MM.1S (cell line): ENCODE measurements around the gene NMD3.

Source experiments
- EZH2 ChIP-seq: fragments of 300-600 bp; sonication (generic); optimal IDR thresholded peaks from 2 replicates; pipeline ENCODE3; 2017; ENCODE audit warnings: low read depth, mild to moderate bottlenecking, antibody characterized with exemption, low read length, mixed read lengths
- EZH2phosphoT487 ChIP-seq: fragments of 300-600 bp; sonication (generic); IDR thresholded peaks from 2 replicates; pipeline ENCODE4 v1.6.1; 2018; ENCODE audit warnings: antibody characterized with exemption, low read length
- TF ChIP-seq, protein P1 (sequence below): fragments of 300-600 bp; sonication (generic); IDR thresholded peaks from 2 replicates; pipeline ENCODE4 v1.5.1; 2016; ENCODE audit warnings: antibody characterized with exemption, low read length, mixed read lengths

DNA sequence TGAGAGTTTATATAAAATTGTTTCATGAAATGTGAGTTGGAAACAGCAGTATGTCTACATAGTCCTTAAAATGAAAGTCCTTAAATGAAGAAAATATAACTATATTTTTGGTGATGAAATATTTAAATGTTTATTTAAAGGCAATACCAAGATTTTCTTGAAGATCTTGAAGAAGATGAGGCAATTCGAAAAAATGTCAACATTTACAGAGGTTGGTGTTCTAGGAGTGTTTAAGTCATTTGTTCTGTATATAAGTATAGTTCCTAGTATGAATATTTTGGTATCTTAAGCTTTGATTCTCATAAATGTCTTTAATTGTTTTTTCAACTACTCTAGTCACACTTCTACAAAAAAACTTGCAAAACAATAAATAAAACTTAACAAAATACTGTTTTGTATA is 29.0 kb downstream of the NMD3 start:
- TF ChIP-seq, protein P1, sequence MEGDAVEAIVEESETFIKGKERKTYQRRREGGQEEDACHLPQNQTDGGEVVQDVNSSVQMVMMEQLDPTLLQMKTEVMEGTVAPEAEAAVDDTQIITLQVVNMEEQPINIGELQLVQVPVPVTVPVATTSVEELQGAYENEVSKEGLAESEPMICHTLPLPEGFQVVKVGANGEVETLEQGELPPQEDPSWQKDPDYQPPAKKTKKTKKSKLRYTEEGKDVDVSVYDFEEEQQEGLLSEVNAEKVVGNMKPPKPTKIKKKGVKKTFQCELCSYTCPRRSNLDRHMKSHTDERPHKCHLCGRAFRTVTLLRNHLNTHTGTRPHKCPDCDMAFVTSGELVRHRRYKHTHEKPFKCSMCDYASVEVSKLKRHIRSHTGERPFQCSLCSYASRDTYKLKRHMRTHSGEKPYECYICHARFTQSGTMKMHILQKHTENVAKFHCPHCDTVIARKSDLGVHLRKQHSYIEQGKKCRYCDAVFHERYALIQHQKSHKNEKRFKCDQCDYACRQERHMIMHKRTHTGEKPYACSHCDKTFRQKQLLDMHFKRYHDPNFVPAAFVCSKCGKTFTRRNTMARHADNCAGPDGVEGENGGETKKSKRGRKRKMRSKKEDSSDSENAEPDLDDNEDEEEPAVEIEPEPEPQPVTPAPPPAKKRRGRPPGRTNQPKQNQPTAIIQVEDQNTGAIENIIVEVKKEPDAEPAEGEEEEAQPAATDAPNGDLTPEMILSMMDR: no peak
- TF ChIP-seq EZH2: no peak
- TF ChIP-seq EZH2phosphoT487: no peak
